Muscle layer of duodenum (tissue), 2 donors: ENCODE data around the gene ZMIZ1.

Source experiments
- H3K27ac ChIP-seq: one replicate; pipeline ENCODE4 v1.7.0; 2013; ENCODE audit warnings: mild to moderate bottlenecking, low read length
- H3K27me3 ChIP-seq: one replicate; pipeline ENCODE4 v1.7.0; 2013; ENCODE audit warnings: low read depth, mild to moderate bottlenecking, control low read depth, low read length
- H3K36me3 ChIP-seq, 2 donors: one replicate each; pipeline ENCODE4 v1.7.0; 2013; ENCODE audit warnings: low read length in 2 of 2, control low read depth in 1 of 2, mild to moderate bottlenecking in 1 of 2; ENCODE audit not compliant: insufficient read depth in 2 of 2, control insufficient read depth in 1 of 2
- H3K4me1 ChIP-seq, 2 donors: one replicate each; pipeline ENCODE4 v1.7.0; 2013; ENCODE audit warnings: low read length in 2 of 2, mild to moderate bottlenecking in 2 of 2, control low read depth in 1 of 2, moderate library complexity in 1 of 2; ENCODE audit not compliant: insufficient read depth in 2 of 2, control insufficient read depth in 1 of 2
- H3K4me3 ChIP-seq, 2 donors: one replicate each; pipeline ENCODE4 v1.7.0; 2013; ENCODE audit warnings: low read length in 2 of 2, low read depth in 1 of 2, mild to moderate bottlenecking in 1 of 2
- H3K9me3 ChIP-seq, 2 donors: one replicate each; pipeline ENCODE4 v1.7.0; 2013; ENCODE audit warnings: low read length in 2 of 2, control low read depth in 1 of 2, mild to moderate bottlenecking in 1 of 2; ENCODE audit not compliant: control insufficient read depth in 1 of 2
- donor health status: healthy.

The ZMIZ1 gene

GRCh38 chr10:79180414-79181221 is 111.9 kb downstream of the ZMIZ1 start:
- H3K4me3 ChIP-seq: no peak overlapping the region
- no peaks in the 10 kb centered on the region for H3K9me3 ChIP-seq
- H3K36me3 ChIP-seq: no peaks in the 10 kb centered on the region
- H3K27ac ChIP-seq: no peak overlapping the region
- peaks cover 36 to 99% of the 10 kb centered on the region in 2 donors for H3K4me1 ChIP-seq
- no peaks in the 10 kb centered on the region for H3K27me3 ChIP-seq

- Histone ChIP-seq H3K9me3 (no peaks in the 10 kb centered on the region), H3K36me3 (no peaks in the 10 kb centered on the region), H3K4me3 (no peak overlapping the region), H3K4me1 (peaks cover 36 to 99% of the 10 kb centered on the region in 2 donors), H3K27ac (no peak overlapping the region), H3K27me3 (no peaks in the 10 kb centered on the region)
Measured at GRCh38 chr10:79181227-79181626, 112.5 kb downstream of the ZMIZ1 start.

- H3K9me3 ChIP-seq: no peaks in the 10 kb centered on the region
- H3K4me1 ChIP-seq: peaks cover 33 to 97% of the 10 kb centered on the region in 2 donors
- H3K27ac ChIP-seq: no peak overlapping the region
- H3K4me3 ChIP-seq: no peak overlapping the region
- H3K27me3 ChIP-seq: no peaks in the 10 kb centered on the region
- no peaks in the 10 kb centered on the region for H3K36me3 ChIP-seq
Measured at GRCh38 chr10:79181698-79182521, 113.1 kb downstream of the ZMIZ1 start.

GRCh38 chr10:79182781-79183467 is 114.2 kb downstream of the ZMIZ1 start:
- no peak overlapping the region for H3K4me3 ChIP-seq
- peaks cover 31 to 93% of the 10 kb centered on the region in 2 donors for H3K4me1 ChIP-seq
- H3K36me3 ChIP-seq: no peaks in the 10 kb centered on the region
- no peaks in the 10 kb centered on the region for H3K9me3 ChIP-seq
- H3K27ac ChIP-seq: no peak overlapping the region
- no peaks in the 10 kb centered on the region for H3K27me3 ChIP-seq

- H3K4me1 ChIP-seq: peaks cover 31 to 93% of the 10 kb centered on the region in 2 donors
- H3K27me3 ChIP-seq: no peaks in the 10 kb centered on the region
- H3K36me3 ChIP-seq: no peaks in the 10 kb centered on the region
- H3K9me3 ChIP-seq: no peaks in the 10 kb centered on the region
- no peak overlapping the region for H3K4me3 ChIP-seq
- H3K27ac ChIP-seq: no peak overlapping the region
Measured at GRCh38 chr10:79183468-79183865, 114.7 kb downstream of the ZMIZ1 start.

GRCh38 chr10:79184145-79184625 is 115.4 kb downstream of the ZMIZ1 start:
- Histone ChIP-seq H3K36me3 (peaks cover 0 to 4% of the 10 kb centered on the region in 2 donors), H3K27me3 (no peaks in the 10 kb centered on the region), H3K4me1 (peaks cover 31 to 93% of the 10 kb centered on the region in 2 donors), H3K9me3 (no peaks in the 10 kb centered on the region), H3K4me3 (no peak overlapping the region), H3K27ac (no peak overlapping the region)

GRCh38 chr10:79184657-79185056 is 115.9 kb downstream of the ZMIZ1 start:
- H3K27me3 ChIP-seq: no peaks in the 10 kb centered on the region
- H3K27ac ChIP-seq: no peak overlapping the region
- H3K36me3 ChIP-seq: peaks cover 0 to 4% of the 10 kb centered on the region in 2 donors
- H3K4me1 ChIP-seq: peaks cover 31 to 91% of the 10 kb centered on the region in 2 donors
- H3K4me3 ChIP-seq: no peak overlapping the region
- no peaks in the 10 kb centered on the region for H3K9me3 ChIP-seq

- Histone ChIP-seq H3K9me3 (no peaks in the 10 kb centered on the region), H3K27me3 (no peaks in the 10 kb centered on the region), H3K4me3 (no peak overlapping the region), H3K27ac (peak overlapping the region; percentile 11), H3K36me3 (peaks cover 0 to 4% of the 10 kb centered on the region in 2 donors), H3K4me1 (peaks cover 31 to 91% of the 10 kb centered on the region in 2 donors)
Measured at GRCh38 chr10:79185067-79185774, 116.5 kb downstream of the ZMIZ1 start.

- H3K4me1 ChIP-seq: peaks cover 31 to 85% of the 10 kb centered on the region in 2 donors
- no peaks in the 10 kb centered on the region for H3K27me3 ChIP-seq
- H3K36me3 ChIP-seq: peaks cover 0 to 4% of the 10 kb centered on the region in 2 donors
- no peak overlapping the region for H3K4me3 ChIP-seq
- no peaks in the 10 kb centered on the region for H3K9me3 ChIP-seq
- peak overlapping the region; percentile 11 for H3K27ac ChIP-seq
Measured at GRCh38 chr10:79185796-79186374, 117.1 kb downstream of the ZMIZ1 start.

- Histone ChIP-seq H3K27me3 (no peaks in the 10 kb centered on the region), H3K4me3 (no peak overlapping the region), H3K4me1 (peaks cover 31 to 77% of the 10 kb centered on the region in 2 donors), H3K36me3 (peaks cover 0 to 4% of the 10 kb centered on the region in 2 donors), H3K27ac (no peak overlapping the region), H3K9me3 (no peaks in the 10 kb centered on the region)
Measured at GRCh38 chr10:79186486-79187120, 117.8 kb downstream of the ZMIZ1 start.
